A549 treated with CORT108297 at 1 μM for 4 hours (cell line): ENCODE data around the gene RHOBTB1. TPM values are rescaled to one million over a fixed set of nuclear protein-coding genes. Genes with fewer than 3 reads are reported as not detected.

Source experiments
- total RNA-seq: library from RNA; stranded (reverse); fragments of 200-300 nt; extraction: Qiagen RNA extraction; gene quantifications from 5 replicates; pipeline ENCODE4 v1.2.3, GENCODE V29; 2022

Gene RHOBTB1
- 6.4 to 8.6 TPM (median 8.1 TPM) in 5 replicates for total RNA-seq

GRCh38 chr10:60944058-60944909 is at the start of gene RHOBTB1:
RHOBTB1 (minus strand) TSS chr10:60944185; CDS start chr10:60911542, 32,643 bp downstream.

Other genes starting within 250 kb of the RHOBTB1 start
- 81.6 to 104 TPM (median 86.2 TPM) in 5 replicates for gene CDK1, start 165.7 kb downstream of the RHOBTB1 start, total RNA-seq